Measurements from ENCODE around the gene PRR4.

Gene PRR4
- total RNA-seq = 0 to 0.61 reads per million in 2 donors

DNA sequence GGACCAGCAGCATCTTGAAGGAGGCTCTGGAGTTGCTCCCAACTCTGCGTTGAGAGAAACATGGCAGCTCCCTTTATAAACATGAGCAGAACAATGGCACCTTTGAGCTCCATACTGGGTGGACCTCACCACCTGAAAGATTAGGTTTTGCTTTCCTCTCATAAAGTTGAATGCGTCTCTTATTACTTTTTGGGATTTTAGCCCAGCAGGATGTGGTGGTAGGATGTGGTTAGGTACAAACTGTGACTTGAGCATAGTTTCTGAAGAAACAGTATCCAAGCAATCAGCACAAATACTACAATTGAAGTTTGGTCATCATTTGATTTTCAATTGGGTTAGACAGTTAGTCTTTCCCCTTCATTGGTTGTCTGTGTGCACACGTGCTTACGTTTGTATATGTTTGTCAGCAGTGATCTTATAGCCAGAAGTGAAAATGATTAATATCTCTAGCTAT is at the start of gene PRR4:
Gene PRR4, minus strand, starts transcription at position 51 of the 454 bp plus-strand sequence. Its CDS starts 38 bp downstream, at position 13.
- DNase-seq = peak in 2 of 5 experiments; percentile 15 to 88

GRCh38 chr12:10896854-10897253 is 47.6 kb upstream of the PRR4 start:
- no peak for DNase-seq

- DNase-seq = no peak
These were observed 42.7 kb upstream of the PRR4 start for GRCh38 chr12:10891937-10892336.

- DNase-seq = no peak
These were observed 40.0 kb upstream of the PRR4 start for GRCh38 chr12:10889226-10889625.

DNA sequence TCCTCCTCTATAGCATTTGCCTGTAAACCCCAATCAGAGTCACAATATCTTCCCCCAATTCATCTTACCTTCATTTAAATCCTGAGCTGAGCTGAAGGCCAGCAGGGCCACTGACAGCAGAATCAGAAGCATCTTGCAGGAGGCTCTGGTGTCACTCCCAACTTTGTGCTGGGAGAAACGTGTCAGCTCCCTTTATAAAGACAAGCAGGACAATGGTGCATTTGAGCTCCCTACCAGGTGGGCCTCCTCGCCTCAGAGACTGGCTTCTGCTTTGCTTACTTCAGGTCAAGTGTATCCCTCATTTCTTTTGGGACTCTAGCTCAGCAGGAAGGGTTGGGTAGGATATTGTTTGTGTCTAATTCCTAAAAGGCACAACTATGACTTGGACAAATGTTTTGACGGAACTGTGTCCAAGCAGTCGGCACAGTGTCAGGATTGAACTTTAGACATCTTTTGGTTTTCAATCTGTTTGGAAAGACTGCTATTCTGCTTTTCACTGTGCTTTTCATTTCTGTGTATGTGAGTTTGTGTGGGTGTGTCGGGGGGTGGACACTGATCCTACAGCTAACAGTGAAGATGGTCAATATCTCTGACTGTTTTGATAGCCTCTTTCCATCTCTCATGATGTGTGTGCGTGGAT is 34.9 kb upstream of the PRR4 start, which contains the start of gene PRH1:
Gene PRH1, minus strand, starts transcription at position 170 of the 640 bp plus-strand sequence. Its CDS starts 38 bp downstream, at position 132.
- no peak for DNase-seq

DNA sequence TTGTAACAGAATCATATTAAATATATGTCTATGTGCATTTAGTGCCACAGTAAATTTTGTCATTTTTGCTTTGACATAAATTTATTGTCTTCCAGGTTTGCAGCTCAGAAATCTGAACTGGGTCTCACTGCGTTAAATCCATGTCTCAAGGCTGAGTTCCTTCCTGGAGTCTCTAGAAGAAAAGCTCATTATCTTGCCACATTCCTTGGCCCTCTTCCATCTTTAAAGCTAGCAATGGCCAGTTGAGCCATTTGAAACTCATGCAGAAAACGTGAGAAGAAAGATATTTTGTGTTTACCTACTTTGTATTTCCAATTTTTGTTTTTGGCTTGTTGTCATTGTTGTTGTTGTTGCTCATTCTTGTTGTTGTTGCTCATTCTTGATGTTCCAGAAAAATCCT is 24.1 kb upstream of the PRR4 start:
- DNase-seq = no peak

DNA sequence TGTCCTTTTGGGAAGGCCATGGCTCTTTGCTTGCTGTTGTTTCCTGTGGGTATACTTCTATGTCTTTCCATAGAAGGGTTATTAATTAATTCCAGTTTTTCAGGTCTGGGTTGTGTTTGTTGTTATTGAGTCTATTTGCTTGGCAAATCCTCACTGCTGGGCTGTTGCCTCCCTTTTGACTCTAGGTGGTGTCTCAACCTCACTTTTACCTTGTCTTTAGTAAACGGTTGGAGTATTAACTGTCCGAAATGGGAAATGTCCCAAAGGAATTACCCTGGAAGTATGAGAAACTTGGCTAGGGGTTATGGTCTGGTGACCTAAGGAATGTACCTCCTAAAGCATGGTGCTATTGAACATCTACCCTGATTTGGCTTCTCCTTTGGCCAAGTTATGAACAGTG is 18.1 kb upstream of the PRR4 start:
- DNase-seq = no peak

DNA sequence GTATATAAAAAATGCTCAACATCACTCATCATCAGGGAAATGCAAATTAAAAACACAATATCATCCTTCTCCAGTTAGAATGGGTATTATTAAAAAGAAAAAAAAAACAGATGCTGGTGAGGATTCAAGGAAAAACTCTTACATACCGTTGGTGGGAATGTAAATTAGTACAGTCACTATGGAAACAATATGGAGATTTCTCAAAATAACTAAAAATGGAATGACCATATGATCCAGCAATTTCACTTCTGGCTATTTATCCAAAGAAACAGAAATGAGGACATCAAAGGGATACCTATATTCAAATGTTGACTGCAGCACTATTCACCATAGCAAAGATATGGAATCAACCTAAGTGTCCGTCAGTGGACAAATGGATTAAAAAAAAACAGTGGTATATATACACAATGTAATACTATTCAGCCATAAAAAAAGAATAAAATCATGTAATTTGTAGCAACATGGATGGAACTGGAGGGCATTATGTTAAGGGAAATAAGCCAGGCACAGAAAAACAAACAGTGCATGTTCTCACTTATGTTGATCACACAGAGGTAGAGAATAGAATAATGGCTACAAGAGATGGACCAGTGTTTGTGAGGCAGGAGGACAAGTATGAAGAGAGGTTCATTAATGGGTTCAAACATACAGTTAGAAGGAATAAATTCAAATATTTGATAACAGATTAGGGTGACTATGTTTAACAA is 14.4 kb upstream of the PRR4 start:
- DNase-seq = no peak

- DNase-seq = no peak
These were observed 12.1 kb upstream of the PRR4 start for GRCh38 chr12:10861366-10861765.

GRCh38 chr12:10855807-10856206 is 6.5 kb upstream of the PRR4 start:
- no peak for DNase-seq

- no peak for DNase-seq
These were observed 4.5 kb upstream of the PRR4 start for GRCh38 chr12:10853776-10854175.

- peak in 1 of 5 experiments; percentile 17 for DNase-seq
These were observed 2.1 kb upstream of the PRR4 start for GRCh38 chr12:10851243-10851858.

DNA sequence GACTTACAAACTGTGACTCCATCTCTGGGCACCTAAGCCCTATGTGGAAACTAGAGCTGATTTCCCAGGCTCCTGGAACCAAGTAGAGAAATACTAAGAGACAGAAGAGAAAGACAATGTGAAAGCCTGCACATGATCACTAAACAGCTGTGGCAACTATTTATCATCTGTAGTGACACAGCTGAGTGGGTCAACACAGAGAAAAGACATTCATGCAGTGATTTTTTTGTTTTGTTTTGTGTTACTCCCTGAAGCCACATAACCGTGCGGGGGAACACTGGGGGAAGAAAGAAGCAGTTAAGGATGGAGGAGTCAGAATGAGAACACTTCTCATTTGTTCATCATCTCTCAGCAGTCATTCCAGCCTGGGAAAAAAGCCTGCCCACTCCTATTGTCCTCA is 1.5 kb downstream of the PRR4 start:
- no peak for DNase-seq

DNA sequence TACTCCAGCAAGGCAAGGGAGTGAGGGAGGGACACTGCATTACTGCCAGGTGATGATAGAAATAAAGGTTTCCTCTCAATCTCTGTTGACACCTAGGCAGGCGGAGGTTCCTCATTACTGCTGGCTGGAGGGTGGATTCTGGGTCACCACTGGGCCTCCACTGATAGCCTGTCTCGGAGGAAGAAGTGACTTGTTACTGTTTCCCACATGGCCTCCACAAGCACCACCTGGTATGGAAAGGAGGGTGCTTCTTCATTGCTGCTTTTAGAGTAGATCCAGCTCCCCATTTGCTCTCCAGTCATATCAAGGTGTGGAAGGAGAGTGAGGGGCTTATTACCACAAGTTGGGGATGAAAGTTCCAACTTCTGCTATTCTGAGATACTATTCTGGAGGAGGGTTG is 6.4 kb downstream of the PRR4 start:
- no peak for DNase-seq

DNA sequence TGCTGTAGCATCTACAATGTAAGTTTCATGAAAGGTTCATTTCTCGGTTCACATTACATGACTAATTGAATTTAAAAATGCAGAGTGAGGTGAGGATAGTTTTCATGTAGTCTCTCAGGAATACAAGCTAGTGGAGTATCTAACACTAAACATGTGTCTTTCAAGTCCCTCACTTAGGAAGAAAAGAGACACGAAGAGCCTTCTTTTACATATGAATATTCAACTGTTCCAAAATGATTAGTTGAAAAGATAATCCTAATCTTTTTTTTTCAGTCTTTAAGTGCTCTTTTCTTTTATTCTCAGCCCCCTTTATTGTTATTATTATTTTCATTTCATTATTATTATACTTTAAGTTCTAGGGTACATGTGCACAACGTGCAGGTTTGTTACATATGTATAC is 10.8 kb downstream of the PRR4 start:
- no peak for DNase-seq

DNA sequence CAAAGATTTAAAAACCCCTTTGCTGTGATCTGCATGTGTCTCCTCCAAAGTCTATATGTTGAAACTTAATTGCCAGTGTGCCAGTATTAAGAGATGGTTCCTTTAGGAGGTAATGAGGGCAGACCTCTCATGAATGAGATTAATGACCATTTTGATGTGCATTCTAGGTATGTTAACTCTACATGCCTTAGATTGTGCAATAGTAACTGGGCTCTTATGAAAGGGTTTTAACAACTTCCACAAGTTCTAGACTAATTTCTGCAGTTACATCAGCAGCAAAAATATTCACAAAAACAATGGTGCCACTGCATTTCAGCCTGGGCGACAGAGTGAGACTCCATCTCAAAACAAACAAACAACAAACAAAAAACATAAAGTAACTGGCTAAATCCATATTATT is 19.3 kb downstream of the PRR4 start:
- no peak for DNase-seq

GRCh38 chr12:10826258-10826657 is 23.0 kb downstream of the PRR4 start, which contains the start of gene TAS2R10:
TSS of gene TAS2R10 (minus strand) at chr12:10826358. CDS start at chr12:10826269, 89 bp downstream.
- DNase-seq = no peak

DNA sequence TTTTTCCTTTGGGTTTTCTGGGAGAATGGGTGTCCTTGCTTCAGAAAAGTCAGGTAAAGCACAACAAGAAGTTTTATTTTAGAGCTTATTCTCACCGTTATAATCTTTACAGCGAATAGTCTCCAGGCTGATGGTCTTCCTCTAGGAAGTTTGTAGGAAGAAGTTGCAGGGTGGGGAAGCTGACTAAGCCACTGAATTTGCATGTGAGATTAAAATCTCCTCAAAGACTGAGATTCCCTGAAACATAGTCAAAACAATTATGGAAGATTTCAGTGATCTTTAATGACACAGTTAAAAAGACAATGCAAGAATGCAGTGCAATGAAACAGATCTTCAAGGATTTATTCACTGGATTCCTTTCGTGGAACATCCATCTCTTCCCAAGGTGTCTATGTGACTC is 24.3 kb downstream of the PRR4 start:
- DNase-seq = no peak

GRCh38 chr12:10811883-10812536 is 37.3 kb downstream of the PRR4 start:
- DNase-seq = no peak

DNA sequence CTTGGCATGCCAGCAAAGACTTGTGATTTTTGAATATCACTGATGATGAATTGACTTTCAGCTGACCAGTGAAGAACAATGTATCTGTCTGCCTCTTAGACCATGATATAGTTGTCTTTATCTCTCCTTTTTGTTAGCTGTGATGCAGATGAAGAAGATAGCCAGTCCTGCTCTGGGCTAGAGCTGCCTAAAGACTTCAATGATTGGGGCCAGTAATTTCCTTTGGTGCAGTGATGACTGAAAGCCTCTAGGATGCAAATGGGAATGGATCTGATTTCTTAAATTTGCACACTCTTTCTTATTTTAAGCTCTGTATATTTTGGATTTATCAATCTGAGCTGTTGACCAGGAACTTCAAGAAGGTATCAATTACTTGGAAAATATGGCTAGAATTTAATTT is 39.2 kb downstream of the PRR4 start, which contains the start of gene TAS2R9:
Gene TAS2R9, minus strand, starts transcription at position 101 of the 400 bp plus-strand sequence. Its CDS starts 93 bp downstream, at position 8.
- no peak for DNase-seq

DNA sequence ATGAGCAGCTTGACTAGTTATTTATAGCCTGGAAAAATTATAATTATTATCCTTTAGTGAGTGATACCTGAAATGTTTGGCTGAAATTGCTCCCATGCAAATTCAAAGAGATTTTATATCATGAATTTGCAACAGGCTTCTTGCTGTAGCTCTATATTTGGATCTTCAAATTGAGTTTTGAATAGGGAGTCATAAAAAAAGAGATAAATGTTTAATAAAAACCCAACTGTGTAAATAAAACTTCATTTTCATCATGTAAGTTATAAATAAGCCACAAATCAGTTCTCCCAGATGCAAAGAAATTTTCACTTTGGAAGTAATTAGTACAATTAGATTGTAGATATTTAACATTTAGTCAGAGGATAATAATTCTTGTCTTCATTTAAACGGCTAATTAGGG is 42.1 kb downstream of the PRR4 start, which contains the start of gene TAS2R8:
Gene TAS2R8, minus strand, starts transcription at position 101 of the 400 bp plus-strand sequence. CDS start 306 bp downstream, outside the sequence.
- no peak for DNase-seq

- DNase-seq = no peak
These were observed 46.7 kb downstream of the PRR4 start, which contains the start of gene TAS2R7 for GRCh38 chr12:10802587-10802986. TSS of gene TAS2R7 (minus strand) at chr12:10802627. CDS start at chr12:10802570, 57 bp downstream.

DNA sequence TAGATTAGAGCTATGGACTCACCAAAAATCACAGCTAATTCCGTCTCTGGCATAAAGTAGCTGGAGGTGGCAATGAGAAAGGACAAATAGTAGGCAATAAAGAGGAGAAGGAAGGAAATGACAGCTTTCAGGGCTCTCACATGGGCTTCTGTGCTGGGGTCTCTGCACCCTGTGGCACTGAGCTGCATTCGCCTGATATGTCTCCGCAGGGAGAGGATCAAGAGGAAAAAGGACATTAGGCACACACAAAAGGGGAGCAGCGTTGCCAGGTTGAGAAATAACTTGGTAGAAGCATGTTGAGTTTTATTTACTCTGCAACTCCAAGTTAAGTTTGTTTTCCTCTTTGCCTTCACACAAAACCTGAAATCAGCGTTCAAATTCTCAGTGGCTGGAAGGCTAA is 47.5 kb downstream of the PRR4 start:
- DNase-seq = no peak

All from T-helper 2 cell (primary cell).